HepG2 (cell line): ENCODE data around the gene YBX2. TPM values are rescaled to one million over a fixed set of nuclear protein-coding genes. Genes with fewer than 3 reads are reported as not detected.

Source experiments
- ATAC-seq: fragments of 200-7000 bp; cut with Tn5 transposase; 3 replicates; pipeline ENCODE4 v1.9.1; 2020; ENCODE audit warnings: mild to moderate bottlenecking, moderate library complexity
- BruUV-seq: library from RNA; stranded (reverse); fragments of 400-500 nt; replicated peaks from 2 replicates; lab custom pipeline; 2021; lab: Mats Ljungman, UMichigan
- CTCF ChIA-PET: fragments of 300-600 bp; formaldehyde crosslinking; extraction: SDS; loops from one replicate; lab custom pipeline; 2021; ENCODE audit warnings: low total read pairs, inconsistent platforms, low intra/inter-chr PET ratio; lab: Yijun Ruan, JAX
- POLR2A ChIA-PET: fragments of 350-600 bp; sonication (Branson Sonifier 250); formaldehyde crosslinking; loops from one replicate; lab custom pipeline; 2020; ENCODE audit warnings: antibody characterized with exemption, inconsistent platforms; lab: Yijun Ruan, JAX
- DNase-seq: peaks from one replicate; pipeline ENCODE4 v3.0.0-alpha.2; 2015; ENCODE audit warnings: low spot score
- FAIRE-seq: peaks from 3 replicates; lab custom pipeline; 2011; peaks lifted over from hg19 to GRCh38; lab: Jason Lieb, UNC
- H2AFZ ChIP-seq: one replicate; pipeline ENCODE4 v1.6.1; 2011; ENCODE audit warnings: low read length, inconsistent platforms
- H3K27ac ChIP-seq: fragments of 300-600 bp; 3 replicates; pipeline ENCODE4 v1.8.0; 2011; ENCODE audit warnings: mixed run types, mild to moderate bottlenecking, mixed read lengths, low read length, inconsistent platforms; ENCODE audit not compliant: insufficient read depth; ENCODE audit errors: extremely low read length
- H3K27me3 ChIP-seq, 2 experiments: fragments of 200-600 bp in 1 of 2; 2 replicates in 1 of 2; 3 replicates in 1 of 2; pipeline versions ENCODE4 v1.6.0 to v1.8.0; 2011; ENCODE audit warnings: low read length in 2 of 2, mild to moderate bottlenecking in 2 of 2, moderate library complexity in 2 of 2, inconsistent platforms in 1 of 2; ENCODE audit not compliant: insufficient read depth in 2 of 2, control insufficient read depth in 1 of 2
- H3K36me3 ChIP-seq, 2 experiments: fragments of 200-600 bp in 1 of 2; replicated peaks in 1 of 2; 2 replicates in 1 of 2; 3 replicates in 1 of 2; pipeline versions ENCODE4 v1.5.1 to v1.8.0; 2011; ENCODE audit warnings: low read length in 2 of 2, inconsistent platforms in 1 of 2; ENCODE audit not compliant: insufficient read depth in 2 of 2, control insufficient read depth in 1 of 2
- H3K4me1 ChIP-seq: 2 replicates; pipeline ENCODE4 v1.5.1; 2012; ENCODE audit warnings: low read length, inconsistent platforms; ENCODE audit not compliant: insufficient read depth
- H3K4me2 ChIP-seq: 2 replicates; pipeline ENCODE4 v1.6.0; 2011; ENCODE audit warnings: low read depth, low read length, inconsistent platforms
- H3K4me3 ChIP-seq, 3 experiments: fragments of 200-600 bp in 1 of 3; sonication (generic), shearing (Covaris generic) in 1 of 3; replicated peaks in 1 of 3; 2 replicates each; pipeline ENCODE4 v1.5.1; 2011 to 2016; ENCODE audit warnings: low read length in 3 of 3, inconsistent platforms in 2 of 3, low read depth in 2 of 3, mild to moderate bottlenecking in 2 of 3, control low read depth in 1 of 3, mixed read lengths in 1 of 3; ENCODE audit not compliant: insufficient read depth in 1 of 3
- H3K79me2 ChIP-seq: one replicate; pipeline ENCODE4 v1.6.1; 2011; ENCODE audit warnings: low read length, inconsistent platforms; ENCODE audit not compliant: insufficient read depth
- H3K9ac ChIP-seq: 2 replicates; pipeline ENCODE4 v1.6.0; 2011; ENCODE audit warnings: mild to moderate bottlenecking, low read depth, low read length, inconsistent platforms; ENCODE audit not compliant: insufficient read depth
- H3K9me3 ChIP-seq: 2 replicates; pipeline ENCODE4 v1.5.1; 2012; ENCODE audit warnings: mild to moderate bottlenecking, low read length
- H4K20me1 ChIP-seq: 2 replicates; pipeline ENCODE4 v1.6.0; 2011; ENCODE audit warnings: inconsistent platforms, mild to moderate bottlenecking, low read length, moderate library complexity; ENCODE audit not compliant: insufficient read depth
- CC2D1A ChIP-seq: sonication (generic); formaldehyde crosslinking; IDR thresholded peaks from 2 replicates; pipeline ENCODE4 v1.8.1; 2023; ENCODE audit warnings: mild to moderate bottlenecking, missing genetic modification reagents
- CTCF ChIP-seq: sonication (generic); formaldehyde crosslinking; IDR thresholded peaks from 2 replicates; pipeline ENCODE4 v1.5.0; 2020; ENCODE audit warnings: mild to moderate bottlenecking, missing genetic modification reagents, moderate library complexity
- HDAC1 ChIP-seq: sonication (generic); formaldehyde crosslinking; IDR thresholded peaks from 2 replicates; pipeline ENCODE4 v1.5.1; 2020; ENCODE audit warnings: mild to moderate bottlenecking, missing genetic modification reagents
- MED8 ChIP-seq: sonication (generic); formaldehyde crosslinking; IDR thresholded peaks from 2 replicates; pipeline ENCODE4 v1.8.1; 2023; ENCODE audit warnings: mild to moderate bottlenecking, missing genetic modification reagents; ENCODE audit not compliant: insufficient replicate concordance
- PHF8 ChIP-seq: sonication (generic); formaldehyde crosslinking; IDR thresholded peaks from 2 replicates; pipeline ENCODE4 v1.5.0; 2020; ENCODE audit warnings: missing genetic modification reagents
- PLSCR1 ChIP-seq: sonication (generic); formaldehyde crosslinking; IDR thresholded peaks from 2 replicates; pipeline ENCODE4 v1.5.0; 2020; ENCODE audit warnings: missing genetic modification reagents, mild to moderate bottlenecking, borderline replicate concordance
- ZBTB38 ChIP-seq: sonication (generic); formaldehyde crosslinking; IDR thresholded peaks from 2 replicates; pipeline ENCODE4 v1.5.1; 2020; ENCODE audit warnings: mild to moderate bottlenecking, missing genetic modification reagents
- ZNF143 ChIP-seq: sonication (generic); formaldehyde crosslinking; IDR thresholded peaks from 2 replicates; pipeline ENCODE4 v1.4.0; 2020; ENCODE audit warnings: missing genetic modification reagents
- ZNF343 ChIP-seq: sonication (generic); formaldehyde crosslinking; IDR thresholded peaks from 2 replicates; pipeline ENCODE4 v1.4.0; 2020; ENCODE audit warnings: mild to moderate bottlenecking, missing genetic modification reagents
- ZNF782 ChIP-seq: sonication (generic); formaldehyde crosslinking; IDR thresholded peaks from 2 replicates; pipeline ENCODE4 v1.4.0; 2020; ENCODE audit warnings: missing genetic modification reagents, mild to moderate bottlenecking, borderline replicate concordance
- ZSCAN30 ChIP-seq: sonication (generic); formaldehyde crosslinking; IDR thresholded peaks from 2 replicates; pipeline ENCODE4 v1.5.0; 2020; ENCODE audit warnings: mild to moderate bottlenecking, missing genetic modification reagents
- WGBS: methylation state at CpG from one replicate; pipeline ENCODE4 v1.1.6; 2017; ENCODE audit warnings: low lambda C conversion rate; 5-methylcytosine and 5-hydroxymethylcytosine counted together
- in situ Hi-C: cut with HindIII; loops from 2 replicates; pipeline ENCODE4 v1.10.0; 2017; ENCODE audit warnings: low pct_unique_long_range_greater_than_20kb; ENCODE audit not compliant: extremely low pct_ligation_motif_present
- intact Hi-C: fragments of 100-400 bp; cut with micrococcal nuclease; formaldehyde crosslinking; loops from one replicate; pipeline ENCODE4 v1.10.0; 2022; ENCODE audit not compliant: unreplicated experiment
- polyA plus RNA-seq, 8 experiments: library from polyadenylated mRNA; depleted of rRNA in 3 of 8; stranded (reverse) in 7 of 8; unstranded in 1 of 8; fragments of >200 nt; fragmentation: Illumina TruSeq in 4 of 8; extraction: Trizol in 4 of 8; gene quantifications; 2 replicates each; pipeline versions ENCODE4 v1.2.1 to v1.2.3, GENCODE V29; 2011 to 2016; ENCODE audit warnings: low read depth in 4 of 8, missing spikeins in 1 of 8, mixed read lengths in 1 of 8; ENCODE audit not compliant: insufficient read depth in 1 of 8
- total RNA-seq, 5 experiments: library from RNA; depleted of rRNA; stranded (reverse); fragments of >200 nt; fragmentation: Illumina TruSeq; extraction: Trizol; gene quantifications; 2 replicates each; pipeline ENCODE4 v1.2.3, GENCODE V29; 2016; ENCODE audit warnings: low read depth in 1 of 5
- TF ChIP-seq, protein P1 (sequence below): sonication (generic); formaldehyde crosslinking; IDR thresholded peaks from 2 replicates; pipeline ENCODE4 v1.8.0; 2023; ENCODE audit warnings: mild to moderate bottlenecking, missing genetic modification reagents
- TF ChIP-seq, protein P2 (sequence below): sonication (generic); formaldehyde crosslinking; IDR thresholded peaks from 2 replicates; pipeline ENCODE4 v1.8.0; 2022; ENCODE audit warnings: mild to moderate bottlenecking, missing genetic modification reagents
- TF ChIP-seq, protein P3 (sequence below): IDR thresholded peaks from 2 replicates; pipeline ENCODE4 v1.6.1; 2016; ENCODE audit warnings: missing compliant biosample characterization, missing genetic modification reagents, borderline replicate concordance

YBX2 gene
- total and polyA plus RNA-seq, 2 of the 13 experiments (the other 11 are each of a cell fraction or from before 2014, with no cell fraction given) = 0.12 to 0.22 TPM

DNA sequence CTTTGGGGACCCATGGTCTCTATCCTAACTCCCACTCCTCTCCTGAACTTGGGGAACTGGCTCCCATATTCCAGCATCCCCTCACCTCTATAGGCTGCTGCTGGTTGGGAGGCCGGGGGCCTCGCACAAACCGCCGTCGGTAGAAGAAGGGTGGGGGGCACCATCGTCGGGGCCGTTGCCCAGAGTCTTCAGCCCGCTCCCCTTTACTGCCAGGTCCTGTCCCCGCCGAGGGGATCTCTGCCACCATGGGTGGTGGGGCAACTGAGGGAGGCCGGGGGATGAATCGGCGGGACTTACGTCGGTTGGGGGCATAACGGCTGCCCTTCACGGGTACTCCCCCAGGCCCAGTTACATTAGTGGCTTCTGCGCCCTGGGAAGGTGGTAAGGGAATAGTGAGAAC lies 4.3 kb downstream of the YBX2 start:
- Histone ChIP-seq H3K9me3 (no peaks in the 10 kb centered on the region), H4K20me1 (no peaks in the 10 kb centered on the region), H3K27ac (no peak overlapping the region), H3K4me1 (peaks cover 26% of the 10 kb centered on the region), H3K27me3 (peaks cover 0 to 11% of the 10 kb centered on the region in 2 experiments; a peak in 2 of 5 replicates), H3K36me3 (peaks cover 0 to 1% of the 10 kb centered on the region in 2 experiments; a peak in 2 of 5 replicates), H3K79me2 (no peaks in the 10 kb centered on the region), H2AFZ (no peak overlapping the region), H3K4me3 (no peak overlapping the region), H3K9ac (no peak overlapping the region), H3K4me2 (no peak overlapping the region)
- FAIRE-seq (no peak), ATAC-seq (no peak), DNase-seq (no peak)
- intact Hi-C loops (no loop called here), in situ Hi-C loops (no loop called here)
- ChIA-PET POLR2A (no interaction called here), CTCF (no interaction called here)
- WGBS = 77% methylated on average over 14 of the region's 19 CpGs
- no TSS peak for BruUV-seq
- TF ChIP-seq HDAC1 (CRISPR knock-in tag) = no peak
- TF ChIP-seq, protein P1, sequence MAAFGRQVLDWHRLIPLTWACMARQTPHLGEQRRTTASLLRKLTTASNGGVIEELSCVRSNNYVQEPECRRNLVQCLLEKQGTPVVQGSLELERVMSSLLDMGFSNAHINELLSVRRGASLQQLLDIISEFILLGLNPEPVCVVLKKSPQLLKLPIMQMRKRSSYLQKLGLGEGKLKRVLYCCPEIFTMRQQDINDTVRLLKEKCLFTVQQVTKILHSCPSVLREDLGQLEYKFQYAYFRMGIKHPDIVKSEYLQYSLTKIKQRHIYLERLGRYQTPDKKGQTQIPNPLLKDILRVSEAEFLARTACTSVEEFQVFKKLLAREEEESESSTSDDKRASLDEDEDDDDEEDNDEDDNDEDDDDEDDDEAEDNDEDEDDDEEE (CRISPR knock-in tag) = no peak
- TF ChIP-seq, protein P2, sequence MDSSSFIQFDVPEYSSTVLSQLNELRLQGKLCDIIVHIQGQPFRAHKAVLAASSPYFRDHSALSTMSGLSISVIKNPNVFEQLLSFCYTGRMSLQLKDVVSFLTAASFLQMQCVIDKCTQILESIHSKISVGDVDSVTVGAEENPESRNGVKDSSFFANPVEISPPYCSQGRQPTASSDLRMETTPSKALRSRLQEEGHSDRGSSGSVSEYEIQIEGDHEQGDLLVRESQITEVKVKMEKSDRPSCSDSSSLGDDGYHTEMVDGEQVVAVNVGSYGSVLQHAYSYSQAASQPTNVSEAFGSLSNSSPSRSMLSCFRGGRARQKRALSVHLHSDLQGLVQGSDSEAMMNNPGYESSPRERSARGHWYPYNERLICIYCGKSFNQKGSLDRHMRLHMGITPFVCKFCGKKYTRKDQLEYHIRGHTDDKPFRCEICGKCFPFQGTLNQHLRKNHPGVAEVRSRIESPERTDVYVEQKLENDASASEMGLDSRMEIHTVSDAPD (CRISPR knock-in tag) = no peak
- no peak for TF ChIP-seq ZNF782 (CRISPR knock-in tag)
- no peak for TF ChIP-seq MED8 (CRISPR knock-in tag)
- TF ChIP-seq ZNF343 (CRISPR knock-in tag) = no peak
- no peak for TF ChIP-seq CTCF (CRISPR knock-in tag)
- no peak for TF ChIP-seq PHF8 (CRISPR knock-in tag)
- no peak for TF ChIP-seq ZSCAN30 (CRISPR knock-in tag)
- TF ChIP-seq CC2D1A (CRISPR knock-in tag) = no peak
- TF ChIP-seq, protein P3, sequence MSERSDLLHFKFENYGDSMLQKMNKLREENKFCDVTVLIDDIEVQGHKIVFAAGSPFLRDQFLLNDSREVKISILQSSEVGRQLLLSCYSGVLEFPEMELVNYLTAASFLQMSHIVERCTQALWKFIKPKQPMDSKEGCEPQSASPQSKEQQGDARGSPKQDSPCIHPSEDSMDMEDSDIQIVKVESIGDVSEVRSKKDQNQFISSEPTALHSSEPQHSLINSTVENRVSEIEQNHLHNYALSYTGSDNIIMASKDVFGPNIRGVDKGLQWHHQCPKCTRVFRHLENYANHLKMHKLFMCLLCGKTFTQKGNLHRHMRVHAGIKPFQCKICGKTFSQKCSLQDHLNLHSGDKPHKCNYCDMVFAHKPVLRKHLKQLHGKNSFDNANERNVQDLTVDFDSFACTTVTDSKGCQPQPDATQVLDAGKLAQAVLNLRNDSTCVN (CRISPR knock-in tag) = no peak
- TF ChIP-seq ZNF143 (CRISPR knock-in tag) = no peak
- TF ChIP-seq PLSCR1 (CRISPR knock-in tag) = no peak
- no peak for TF ChIP-seq ZBTB38 (CRISPR knock-in tag)
